A549 (cell line): ENCODE data around the gene GLO1.
A peak's percentile ranks its signal among the peaks of the same experiment; 100 is the strongest.

Experiments used
- BHLHE40 ChIP-seq: IDR thresholded peaks from 2 replicates; pipeline ENCODE4 v1.6.1; 2012; ENCODE audit warnings: low read depth, low read length, inconsistent platforms
- CBX8 ChIP-seq: fragments of 200-600 bp; sonication (generic); IDR thresholded peaks from 2 replicates; pipeline ENCODE4 v1.6.1; 2016
- CEBPB ChIP-seq, 2 experiments: fragments of >200 bp in 1 of 2; sonication (Bioruptor Twin) in 1 of 2; formaldehyde crosslinking in 1 of 2; IDR thresholded peaks; 2 replicates each; pipeline ENCODE4 v1.6.1; 2012 to 2016
- CHD4 ChIP-seq: fragments of 200-600 bp; sonication (generic); IDR thresholded peaks from 2 replicates; pipeline ENCODE4 v1.6.1; 2016; ENCODE audit warnings: antibody characterized with exemption, mild to moderate bottlenecking, borderline replicate concordance
- EP300 ChIP-seq, 2 experiments: fragments of >200 bp; sonication (Bioruptor Twin); formaldehyde crosslinking; IDR thresholded peaks; 2 replicates in 1 of 2; 3 replicates in 1 of 2; pipeline ENCODE4 v1.6.1; 2016 to 2017
- GATA3 ChIP-seq: IDR thresholded peaks from 2 replicates; pipeline ENCODE4 v1.6.1; 2012; ENCODE audit warnings: borderline replicate concordance
- JUN ChIP-seq, 2 experiments: fragments of >200 bp; sonication (Bioruptor Twin); formaldehyde crosslinking; IDR thresholded peaks; 2 replicates in 1 of 2; 3 replicates in 1 of 2; pipeline ENCODE4 v1.6.1; 2016 to 2017
- JUNB ChIP-seq: fragments of >200 bp; sonication (Bioruptor Twin); formaldehyde crosslinking; IDR thresholded peaks from 2 replicates; pipeline ENCODE4 v1.6.1; 2016
- MAFK ChIP-seq: fragments of 450-650 bp; IDR thresholded peaks from 2 replicates; pipeline ENCODE4 v1.6.1; 2014; ENCODE audit not compliant: partially characterized antibody
- POLR2A ChIP-seq: IDR thresholded peaks from 2 replicates; pipeline ENCODE4 v1.6.1; 2012; ENCODE audit warnings: mild to moderate bottlenecking, low read length
- POLR2AphosphoS2 ChIP-seq: conservative IDR thresholded peaks from 2 replicates; pipeline ENCODE4 v1.6.1; 2012; ENCODE audit warnings: low read length, improper control_type of control experiment, inconsistent platforms
- RNF2 ChIP-seq: fragments of 200-600 bp; sonication (generic); IDR thresholded peaks from 2 replicates; pipeline ENCODE4 v1.6.1; 2016; ENCODE audit warnings: low read depth, mild to moderate bottlenecking, antibody characterized with exemption, moderate library complexity, borderline replicate concordance
- USF2 ChIP-seq: fragments of 450-650 bp; IDR thresholded peaks from 2 replicates; pipeline ENCODE4 v1.6.1; 2014; ENCODE audit warnings: antibody characterized with exemption
- TF ChIP-seq, protein P1 (sequence below): fragments of >200 bp; sonication (Bioruptor Twin); formaldehyde crosslinking; IDR thresholded peaks from 3 replicates; pipeline ENCODE4 v1.5.1; 2016

- TF ChIP-seq MAFK, result peak; percentile 25
- TF ChIP-seq, protein P1, sequence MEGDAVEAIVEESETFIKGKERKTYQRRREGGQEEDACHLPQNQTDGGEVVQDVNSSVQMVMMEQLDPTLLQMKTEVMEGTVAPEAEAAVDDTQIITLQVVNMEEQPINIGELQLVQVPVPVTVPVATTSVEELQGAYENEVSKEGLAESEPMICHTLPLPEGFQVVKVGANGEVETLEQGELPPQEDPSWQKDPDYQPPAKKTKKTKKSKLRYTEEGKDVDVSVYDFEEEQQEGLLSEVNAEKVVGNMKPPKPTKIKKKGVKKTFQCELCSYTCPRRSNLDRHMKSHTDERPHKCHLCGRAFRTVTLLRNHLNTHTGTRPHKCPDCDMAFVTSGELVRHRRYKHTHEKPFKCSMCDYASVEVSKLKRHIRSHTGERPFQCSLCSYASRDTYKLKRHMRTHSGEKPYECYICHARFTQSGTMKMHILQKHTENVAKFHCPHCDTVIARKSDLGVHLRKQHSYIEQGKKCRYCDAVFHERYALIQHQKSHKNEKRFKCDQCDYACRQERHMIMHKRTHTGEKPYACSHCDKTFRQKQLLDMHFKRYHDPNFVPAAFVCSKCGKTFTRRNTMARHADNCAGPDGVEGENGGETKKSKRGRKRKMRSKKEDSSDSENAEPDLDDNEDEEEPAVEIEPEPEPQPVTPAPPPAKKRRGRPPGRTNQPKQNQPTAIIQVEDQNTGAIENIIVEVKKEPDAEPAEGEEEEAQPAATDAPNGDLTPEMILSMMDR, result no peak
- TF ChIP-seq GATA3, result no peak
- TF ChIP-seq EP300 (IDR thresholded peaks at IDR 0.05), result no peak
- TF ChIP-seq RNF2, result no peak
- TF ChIP-seq POLR2AphosphoS2, result no peak
- no peak for TF ChIP-seq BHLHE40
- no peak for TF ChIP-seq POLR2A
- no peak for TF ChIP-seq CEBPB (IDR thresholded peaks at IDR 0.05)
- no peak for TF ChIP-seq CHD4
- no peak for TF ChIP-seq CBX8
- no peak for TF ChIP-seq JUNB
- TF ChIP-seq USF2, result no peak
- no peak for TF ChIP-seq JUN (IDR thresholded peaks at IDR 0.05)
Measured at GRCh38 chr6:38728203-38728602, 25.3 kb upstream of the GLO1 start.
